ENCODE measurements around the gene C19orf25. TPM values are rescaled to one million over a fixed set of nuclear protein-coding genes. Genes with fewer than 3 reads are reported as not detected.

Gene C19orf25
- polyA plus RNA-seq (2012; rRNA removed) = 23.4 and 25.3 TPM in 2 replicates
- 11.5 and 20.3 TPM in 2 replicates for polyA plus RNA-seq (2012; cell fraction: cytosol; rRNA removed)
- polyA plus RNA-seq (2012; cell fraction: nucleus; rRNA removed) = 27.2 and 30.6 TPM in 2 replicates

- Histone ChIP-seq H3K9me2 (no peaks in the 10 kb centered on the region), H3K4me2 (peak within 1 kb of the TSS; percentile 96), H3F3A (replicated peaks; ENCODE audit: insufficient read depth) (peaks cover 4% of the 10 kb centered on the region), H3K36me3 (replicated peaks in 1 of 2; ENCODE audit: control insufficient read depth in 1 of 2, insufficient read depth in 2 of 2, low read length in 1 of 2) (peaks cover 7 to 12% of the 10 kb centered on the region in 2 experiments), H4K20me1 (ENCODE audit: insufficient read depth) (peaks cover 20% of the 10 kb centered on the region), H3K4me3 (ENCODE audit: low read depth in 2 of 2, low read length in 1 of 2) (peak within 1 kb of the TSS; percentile 60 to 84), H3K9me3 (no peaks in the 10 kb centered on the region), H3K9ac (peak within 1 kb of the TSS; percentile 80), H3K4me1 (ENCODE audit: control insufficient read depth in 1 of 2, insufficient read depth in 2 of 2, low read depth in 1 of 2, low read length in 1 of 2) (peaks cover 3 to 4% of the 10 kb centered on the region in 2 experiments; a peak in 1 of 4 replicates), H3K27me3 (ENCODE audit: insufficient read depth) (no peaks in the 10 kb centered on the region), H3K79me2 (ENCODE audit: insufficient read depth) (peaks cover 44% of the 10 kb centered on the region), H3K27ac (ENCODE audit: low read depth in 2 of 2, low read length in 1 of 2) (peak within 1 kb of the TSS; percentile 51 to 92), H2AFZ (ENCODE audit: low read depth) (peak within 1 kb of the TSS; percentile 61; the same call in 1 of the 2 replicates)
- POLR2A ChIA-PET = interaction anchor here (1.0 kb wide), 1 partner anchor 11 kb away, joined by 4 read pairs; no protein-coding TSS in a partner anchor
- CTCF ChIA-PET = no interaction called here
- TF ChIP-seq SIN3A (IDR thresholded peaks at IDR 0.05; ENCODE audit: borderline replicate concordance, low read depth, low read length) (peak; percentile 50; the same call in 1 of the 2 replicates), POLR2AphosphoS5 (IDR thresholded peaks at IDR 0.05; ENCODE audit: low read depth, low read length) (peak; percentile 61), GABPA (IDR thresholded peaks at IDR 0.05; ENCODE audit: low read depth) (peak; percentile 88), RCOR1 (IDR thresholded peaks at IDR 0.05; ENCODE audit: low read length) (no peak), JUND (IDR thresholded peaks at IDR 0.05) (no peak), USF1 (IDR thresholded peaks at IDR 0.05; ENCODE audit: borderline replicate concordance, low read depth) (peak; percentile 96), USF2 (IDR thresholded peaks at IDR 0.05; ENCODE audit: borderline replicate concordance, low read depth, low read length) (peak; percentile 62; the same call in 1 of the 2 replicates), ELF1 (IDR thresholded peaks at IDR 0.05) (peak; percentile 91), MXI1 (IDR thresholded peaks at IDR 0.05; ENCODE audit: low read depth, low read length) (0 out of 2 replicates have a peak, but pooled peaks have one; percentile 35), PBX3 (IDR thresholded peaks at IDR 0.05) (peak; percentile 95), REST (IDR thresholded peaks at IDR 0.05; ENCODE audit: low read depth, low read length) (peak; percentile 8; the same call in 1 of the 2 replicates), MAX (IDR thresholded peaks at IDR 0.05; ENCODE audit: low read depth) (peak; percentile 92), TAF1 (IDR thresholded peaks at IDR 0.05; ENCODE audit: borderline replicate concordance, low read depth, low read length) (peak; percentile 47; the same call in 1 of the 2 replicates), CHD2 (IDR thresholded peaks at IDR 0.05; ENCODE audit: low read length, partially characterized antibody) (no peak)
- peak; percentile 98 for DNase-seq
- 3% methylated on average over 11 of the region's 71 CpGs for WGBS (ENCODE audit: low lambda C conversion rate)
These were observed at the start of gene C19orf25 for GRCh38 chr19:1478934-1479707. Gene C19orf25, minus strand, starts transcription at chr19:1479215. Its CDS starts 312 bp downstream, at chr19:1478903.

Data from SK-N-SH (cell line).